ENCODE data around the gene SPNS2. TPM values are rescaled to one million over a fixed set of nuclear protein-coding genes. Genes with fewer than 3 reads are reported as not detected.
A peak's percentile ranks its signal among the peaks of the same experiment; 100 is the strongest.

Gene SPNS2
- total RNA-seq, 1 experiment from 2014 or later, result 0.33 TPM

GRCh38 chr17:4506175-4506813 is 7.6 kb downstream of the SPNS2 start:
- Histone ChIP-seq H3K4me1 (ENCODE audit: insufficient read depth, low read length) (no peaks in the 10 kb centered on the region), H3K56ac (ENCODE audit: insufficient read length, low read depth, low read length) (no peak overlapping the region), H2AFZ (ENCODE audit: low read length) (no peak overlapping the region), H3K27me3 (ENCODE audit: insufficient read depth, low read length) (no peaks in the 10 kb centered on the region; the same call in 1 of the 2 replicates), H3K4me2 (ENCODE audit: insufficient read depth, insufficient read length, low read length) (no peak overlapping the region), H4K91ac (ENCODE audit: insufficient read length, low read depth, low read length) (no peak overlapping the region), H3K23me2 (ENCODE audit: insufficient read length, low read depth, low read length, poor library complexity, severe bottlenecking) (no peaks in the 10 kb centered on the region), H3K79me2 (ENCODE audit: insufficient read depth, low read length) (no peaks in the 10 kb centered on the region), H4K5ac (ENCODE audit: insufficient read length, low read depth, low read length) (no peak overlapping the region), H4K8ac (replicated peaks; ENCODE audit: insufficient read length, low read depth, low read length) (no peak overlapping the region), H2BK120ac (ENCODE audit: low read depth, low read length, poor library complexity, severe bottlenecking) (no peak overlapping the region), H3K23ac (ENCODE audit: insufficient read length, low read depth, low read length) (no peak overlapping the region), H2BK15ac (ENCODE audit: low read depth, low read length) (no peak overlapping the region), H3K9me3 (ENCODE audit: control insufficient read depth, low read depth, low read length) (no peaks in the 10 kb centered on the region), H2AK5ac (ENCODE audit: insufficient read length, low read length) (no peak overlapping the region), H2BK20ac (ENCODE audit: low read depth, low read length, poor library complexity, severe bottlenecking) (no peak overlapping the region), H3K79me1 (ENCODE audit: insufficient read depth, low read depth, low read length, poor library complexity, severe bottlenecking) (no peaks in the 10 kb centered on the region), H3K9ac (ENCODE audit: extremely low read depth, insufficient read length, low read length) (no peak overlapping the region), H2BK12ac (ENCODE audit: insufficient read length, low read depth, low read length) (no peak overlapping the region), H3K4ac (ENCODE audit: low read depth, low read length) (no peak overlapping the region), H2BK5ac (ENCODE audit: insufficient read length, low read length) (no peak overlapping the region), H4K20me1 (ENCODE audit: control insufficient read depth, insufficient read depth, insufficient read length) (no peaks in the 10 kb centered on the region), H3K14ac (ENCODE audit: insufficient read depth, low read length) (0 out of 2 replicates have a peak overlapping the region, but pooled peaks have one; percentile 36), H3K18ac (ENCODE audit: insufficient read length, low read depth, low read length) (no peak overlapping the region), H3T11ph (ENCODE audit: low read length) (no peak overlapping the region), H3K27ac (ENCODE audit: insufficient read length, low read depth, low read length) (no peak overlapping the region)
- no peak overlapping the region for H3K4me3 Mint-ChIP-seq
- peaks cover 12 to 20% of the 10 kb centered on the region in 2 experiments for H3K4me1 Mint-ChIP-seq
- H3K27me3 Mint-ChIP-seq (ENCODE audit: low read depth), result peaks cover 43% of the 10 kb centered on the region
- no peak for DNase-seq
- no peak overlapping the region for H3K27ac Mint-ChIP-seq
- no CpG with 5 or more reads among the region's 13 CpGs for WGBS (ENCODE audit: extremely low coverage, insufficient read length, low lambda C conversion rate)
- no peaks in the 10 kb centered on the region for H3K36me3 Mint-ChIP-seq (ENCODE audit: insufficient read depth in 1 of 3, low read depth in 3 of 3)
- no peak for TF ChIP-seq CTCF (conservative IDR thresholded peaks at IDR 0.05)
- no peaks in the 10 kb centered on the region; a peak in 1 of 5 replicates for H3K9me3 Mint-ChIP-seq
